T-helper 2 cell (primary cell): ENCODE data around the gene FOXK1.
A peak's percentile ranks its signal among the peaks of the same experiment; 100 is the strongest.

Source experiments
- DNase-seq, 5 experiments: peaks; one replicate each; pipeline versions ENCODE4 v3.0.0 to v3.0.0-alpha.2; 2012 to 2022

Gene FOXK1

DNA sequence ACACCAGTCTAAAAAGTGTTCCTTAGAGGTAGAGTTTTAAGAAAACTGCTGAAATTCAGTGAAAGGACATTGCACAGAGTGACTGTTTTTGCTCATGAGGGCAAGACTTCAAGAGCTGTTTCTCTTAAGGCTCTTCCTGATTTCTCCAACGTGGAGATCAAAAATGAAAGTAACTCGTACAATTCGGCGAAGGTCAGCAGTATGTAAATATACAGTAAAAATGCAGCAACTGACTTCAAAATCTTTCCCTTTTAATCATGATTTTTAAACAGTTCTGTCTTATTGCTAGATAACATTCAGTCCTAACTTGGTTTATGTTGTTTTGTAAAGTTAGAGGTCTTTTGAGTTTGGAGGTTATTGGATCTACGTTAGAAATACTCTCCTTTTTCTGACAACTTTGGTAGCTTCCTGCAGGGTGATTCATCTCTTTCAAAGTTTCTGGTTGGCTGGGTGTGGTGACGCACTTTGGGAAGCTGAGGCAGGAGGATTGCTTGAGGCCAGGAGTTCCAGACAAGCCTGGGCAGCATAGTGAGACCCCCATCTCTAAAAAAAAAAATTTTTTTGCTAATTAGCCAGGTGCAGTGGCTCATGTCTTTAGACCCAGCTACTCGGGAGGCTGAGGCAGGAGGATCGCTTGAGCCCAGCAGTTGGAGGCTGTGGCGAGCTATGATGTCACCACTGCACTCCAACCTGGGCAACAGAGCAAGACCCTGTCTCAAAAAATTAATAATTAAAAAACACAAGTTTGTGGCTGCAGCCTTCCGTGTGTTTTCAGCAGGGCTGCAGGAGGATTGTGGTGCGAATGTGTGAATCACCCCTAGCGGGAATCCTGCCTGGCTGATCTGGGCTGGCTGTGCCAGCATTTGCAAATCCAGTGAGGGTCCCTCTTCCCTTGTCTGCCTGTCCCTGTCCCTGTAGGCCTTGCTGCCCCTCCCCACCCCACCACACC, 64.2 kb downstream of the FOXK1 start:
- DNase-seq: peak in 1 of 5 experiments; percentile 78

DNA sequence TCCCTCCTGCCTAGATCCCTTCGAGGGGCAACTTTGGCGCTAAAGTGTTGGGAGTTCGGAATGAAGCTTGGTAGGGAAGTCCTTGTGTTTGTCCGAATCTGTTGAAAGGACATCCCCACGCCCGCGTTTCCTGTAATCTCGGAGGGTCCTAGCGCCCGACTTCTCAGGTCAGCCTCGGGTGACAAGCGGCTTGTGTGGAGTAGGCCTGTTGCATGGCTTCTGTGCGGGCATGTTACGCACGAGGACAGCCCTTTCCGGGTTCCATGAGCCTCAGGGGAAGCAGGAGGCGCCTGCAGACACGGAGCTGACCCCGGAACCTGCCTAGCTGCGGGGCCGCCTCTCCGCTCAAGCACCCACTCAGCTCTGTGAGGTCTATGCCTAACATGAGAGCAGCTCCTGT, 64.9 kb downstream of the FOXK1 start:
- DNase-seq: no peak

DNA sequence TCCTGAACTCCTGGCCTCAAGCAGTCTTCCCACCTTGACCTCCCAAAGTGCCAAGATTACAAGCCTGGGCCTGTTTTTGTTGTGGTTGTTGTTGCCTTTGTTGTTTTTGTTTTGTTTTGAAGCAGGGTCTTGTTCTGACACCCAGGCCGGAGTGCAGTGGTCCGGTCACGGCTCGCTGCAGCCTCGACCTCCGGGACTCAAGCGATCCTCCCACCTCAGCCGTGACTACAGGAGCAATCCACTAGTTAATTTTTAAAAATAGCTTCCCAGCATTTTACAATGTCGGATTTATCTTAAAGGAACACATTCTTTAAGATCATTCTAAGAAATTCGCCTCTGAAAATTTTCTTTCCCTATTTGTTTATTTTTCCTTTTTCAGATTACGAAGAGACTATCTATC, 65.7 kb downstream of the FOXK1 start:
- DNase-seq: no peak

DNA sequence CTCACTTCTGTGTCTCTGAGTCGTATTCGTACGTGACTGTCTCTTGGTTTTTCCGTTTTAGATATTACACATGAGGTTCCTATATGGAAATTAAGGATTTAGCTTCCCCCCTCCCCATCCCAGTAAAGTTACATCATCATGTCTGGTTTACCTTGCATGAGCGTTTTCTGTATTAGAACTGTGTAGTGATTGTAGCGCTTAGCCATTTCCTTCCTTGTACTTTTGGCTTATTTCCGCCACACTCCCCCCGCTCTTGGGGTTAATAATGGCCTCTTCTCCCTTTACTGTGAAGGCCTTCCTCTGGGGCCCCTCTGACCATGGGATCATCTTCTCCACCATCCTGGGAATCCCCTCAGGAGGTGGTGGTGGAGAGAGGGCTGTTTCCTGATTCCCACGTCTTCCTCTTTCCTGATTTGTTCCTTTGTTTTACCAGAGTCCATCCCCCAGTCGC, 66.2 kb downstream of the FOXK1 start:
- no peak for DNase-seq

DNA sequence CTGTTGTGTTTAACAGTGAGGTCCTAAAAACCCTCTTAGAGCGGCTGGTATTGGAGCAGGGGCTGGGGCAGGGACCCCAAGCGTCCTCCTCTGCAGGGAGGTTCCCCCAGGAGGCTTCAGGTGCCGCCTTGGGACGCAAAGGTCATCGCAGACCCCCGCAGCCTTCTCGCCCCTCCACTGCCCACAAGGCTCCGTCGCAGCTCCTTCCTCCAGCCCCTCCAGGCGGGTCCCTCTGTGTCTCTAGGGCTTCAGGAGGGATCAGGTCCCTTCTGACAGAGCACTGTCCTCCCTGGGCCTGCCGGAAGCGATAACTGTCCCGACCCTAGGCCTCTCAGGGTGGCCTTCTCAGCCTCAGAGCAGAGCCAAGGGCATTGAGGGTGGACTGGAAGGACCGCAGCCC, 67.3 kb downstream of the FOXK1 start:
- DNase-seq: no peak

DNA sequence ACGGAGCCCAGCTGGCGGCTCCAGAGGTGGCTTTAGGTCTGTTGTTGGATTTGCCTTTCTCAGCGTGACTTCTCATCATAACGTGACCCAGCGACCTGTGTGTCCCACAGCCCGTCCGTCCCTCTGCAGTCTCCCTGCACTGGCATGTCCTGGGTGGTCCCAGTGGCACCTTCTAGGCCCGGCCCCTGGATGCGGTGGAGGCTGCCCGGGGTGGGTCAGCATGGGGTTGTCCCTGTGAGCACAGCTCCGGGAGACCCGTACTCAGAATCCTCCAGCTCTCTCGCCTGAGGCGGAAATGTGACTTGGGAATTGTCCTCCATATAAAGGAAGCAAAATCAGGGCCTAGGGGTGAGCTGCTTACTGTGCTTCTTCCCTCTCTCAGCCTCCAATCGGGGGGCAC, 67.7 kb downstream of the FOXK1 start:
- DNase-seq: no peak

DNA sequence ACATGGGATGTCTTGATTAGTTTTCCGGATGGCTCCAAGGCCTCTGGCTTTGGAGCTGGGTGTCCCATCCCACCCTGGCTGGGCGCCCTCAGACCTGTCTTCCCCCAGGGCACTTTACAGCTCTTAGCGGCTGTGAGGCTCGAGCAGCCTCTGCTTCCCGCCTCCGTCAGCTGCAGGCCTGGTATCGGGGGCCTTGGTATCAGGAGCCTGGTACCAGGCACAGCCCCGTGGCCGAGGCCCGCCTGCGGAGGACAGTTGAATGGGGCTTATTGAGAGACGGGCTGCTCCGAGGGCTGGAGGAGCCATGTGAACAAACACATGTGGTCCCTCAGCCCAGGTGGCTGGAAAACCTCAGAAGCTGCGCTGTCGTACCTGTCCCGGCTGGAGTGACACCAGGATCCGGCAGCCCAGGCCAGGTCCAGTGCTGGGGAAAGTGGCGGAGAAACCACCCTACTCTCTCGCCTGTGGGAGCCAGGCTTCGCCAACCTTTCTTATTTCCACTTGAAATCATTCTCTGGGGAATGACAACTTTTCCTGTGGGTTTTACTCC, 69.4 kb downstream of the FOXK1 start:
- DNase-seq: no peak

DNA sequence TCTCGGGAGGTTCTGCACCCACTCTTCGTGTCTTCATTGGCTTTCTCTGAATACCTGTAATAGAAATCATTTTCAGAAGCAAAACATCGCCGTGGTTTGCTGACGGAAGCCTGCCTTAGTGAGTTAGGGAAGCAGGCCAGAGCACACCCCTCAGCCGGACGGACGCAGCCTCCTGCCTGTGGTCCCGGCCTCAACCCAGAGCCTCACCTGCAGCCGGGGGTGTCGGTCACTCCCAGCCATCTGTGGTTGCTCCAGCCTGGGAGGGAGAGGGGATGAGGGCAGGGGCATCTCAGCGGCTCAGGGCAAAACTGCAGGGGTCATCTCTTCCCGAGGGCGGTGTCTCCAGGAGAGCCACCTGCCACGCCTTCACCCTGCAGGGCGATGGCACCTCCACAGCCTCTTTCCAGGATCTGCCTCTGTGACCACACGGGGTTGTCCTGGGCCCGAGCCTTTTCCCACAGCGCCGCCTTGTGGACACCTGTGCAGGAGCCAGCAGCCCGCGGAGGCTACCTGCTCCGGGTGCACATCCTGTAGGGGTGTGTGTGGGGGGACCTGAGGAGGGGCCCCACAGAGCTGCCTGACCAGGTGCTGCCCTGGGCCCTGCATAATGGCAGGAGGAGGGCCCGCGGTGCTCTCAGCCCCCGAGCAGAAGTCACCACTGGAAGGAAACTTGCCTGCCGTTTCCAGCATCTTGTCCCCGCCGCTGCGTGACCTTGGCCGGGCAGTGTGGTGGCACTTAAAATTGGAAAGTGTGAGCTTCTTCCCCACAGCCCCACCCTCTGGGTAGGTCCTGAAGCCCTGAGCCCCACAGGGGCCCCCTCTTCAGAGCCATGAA, 71.7 kb downstream of the FOXK1 start:
- peak; percentile 55 to 78 (median 77) for DNase-seq

DNA sequence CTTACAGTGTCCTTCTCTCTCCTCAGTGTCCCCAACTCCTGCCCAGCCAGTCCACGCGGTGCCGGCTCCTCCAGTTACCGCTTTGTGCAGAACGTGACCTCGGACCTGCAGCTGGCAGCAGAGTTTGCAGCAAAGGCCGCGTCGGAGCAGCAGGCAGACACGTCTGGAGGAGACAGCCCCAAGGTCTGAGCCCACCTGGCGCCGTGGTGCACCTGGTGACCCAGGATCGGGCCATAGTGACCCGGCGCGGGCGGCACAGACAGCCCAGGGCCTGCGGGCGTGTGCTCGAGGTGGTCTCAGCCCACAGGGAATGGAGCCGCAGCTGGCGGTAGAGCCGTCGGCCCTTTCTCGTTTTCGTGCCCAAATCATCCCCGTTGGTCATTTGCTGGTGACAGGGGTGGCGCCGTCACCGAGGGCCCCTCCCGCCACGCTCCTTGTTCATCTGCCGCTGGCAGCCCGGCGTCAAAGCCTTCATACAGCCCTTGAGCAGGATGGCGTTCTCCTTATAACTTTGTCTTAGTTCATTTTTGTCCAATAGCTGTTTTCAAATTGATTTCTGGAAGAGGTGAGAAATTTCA, 72.4 kb downstream of the FOXK1 start:
- no peak for DNase-seq

DNA sequence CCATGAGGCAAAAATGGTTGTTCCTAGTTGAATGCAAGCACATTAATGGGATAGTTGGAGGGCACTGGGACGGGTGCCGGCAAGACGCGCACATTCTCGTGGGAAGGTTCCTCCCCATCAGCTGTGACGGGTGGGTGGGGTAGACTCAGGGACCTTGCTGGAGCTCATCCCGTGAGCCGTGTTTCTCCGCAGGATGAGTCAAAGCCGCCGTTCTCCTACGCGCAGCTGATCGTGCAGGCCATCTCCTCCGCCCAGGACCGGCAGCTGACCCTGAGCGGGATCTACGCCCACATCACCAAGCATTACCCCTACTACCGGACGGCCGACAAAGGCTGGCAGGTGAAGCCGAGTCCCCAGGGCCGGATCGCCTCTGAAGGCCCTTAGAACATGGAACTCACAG, 73.0 kb downstream of the FOXK1 start:
- DNase-seq: no peak

DNA sequence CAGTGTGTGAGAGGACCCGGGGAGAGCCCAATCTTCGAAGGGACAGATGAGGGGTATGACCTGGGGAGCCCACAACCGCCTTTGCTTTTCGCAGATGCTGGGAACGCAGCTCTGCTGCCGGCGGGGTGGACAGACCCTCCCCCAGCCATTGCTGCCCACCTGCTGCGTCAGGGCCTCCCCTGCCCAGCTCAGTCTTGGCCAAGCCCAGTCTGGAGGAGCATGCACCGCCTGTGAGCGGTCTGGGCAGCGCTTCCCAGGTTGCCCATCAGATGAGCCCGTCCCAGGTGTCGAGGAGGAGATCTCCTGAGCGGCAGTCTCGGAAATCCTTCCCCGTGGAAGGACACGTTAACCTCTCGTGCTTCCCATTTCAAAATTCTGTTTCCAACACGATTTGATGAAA, 76.0 kb downstream of the FOXK1 start:
- no peak for DNase-seq

DNA sequence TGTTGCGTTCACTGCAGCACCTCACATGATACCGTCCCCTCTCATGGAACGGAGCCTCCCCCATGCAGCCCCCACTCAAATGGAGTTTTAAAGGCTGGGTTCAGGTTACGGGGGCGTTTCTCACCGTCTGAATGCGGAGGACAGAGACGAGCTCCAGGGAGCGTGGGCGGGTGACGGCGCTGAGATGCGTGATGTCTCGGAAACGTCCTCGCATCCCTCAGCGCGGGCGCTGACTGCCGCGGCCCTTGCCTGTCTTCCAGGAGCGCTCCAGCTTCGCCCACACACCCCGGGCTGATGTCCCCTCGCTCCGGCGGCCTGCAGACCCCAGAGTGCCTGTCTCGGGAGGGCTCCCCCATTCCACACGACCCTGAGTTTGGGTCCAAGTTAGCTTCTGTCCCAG, 76.7 kb downstream of the FOXK1 start:
- no peak for DNase-seq

DNA sequence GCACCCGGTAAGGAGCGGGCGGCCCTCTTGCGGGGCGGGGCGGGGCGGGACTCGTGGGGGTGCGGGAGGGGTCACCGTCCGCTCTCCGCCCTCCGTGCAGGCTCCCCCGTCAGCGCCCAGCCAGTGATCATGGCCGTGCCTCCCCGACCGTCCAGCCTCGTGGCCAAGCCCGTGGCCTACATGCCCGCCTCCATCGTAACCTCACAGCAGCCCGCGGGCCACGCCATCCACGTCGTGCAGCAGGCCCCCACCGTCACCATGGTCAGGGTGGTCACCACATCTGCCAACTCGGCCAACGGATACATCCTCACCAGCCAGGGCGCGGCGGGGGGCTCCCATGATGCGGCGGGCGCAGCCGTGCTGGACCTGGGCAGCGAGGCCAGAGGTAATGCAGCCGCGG, 77.1 kb downstream of the FOXK1 start:
- no peak for DNase-seq

DNA sequence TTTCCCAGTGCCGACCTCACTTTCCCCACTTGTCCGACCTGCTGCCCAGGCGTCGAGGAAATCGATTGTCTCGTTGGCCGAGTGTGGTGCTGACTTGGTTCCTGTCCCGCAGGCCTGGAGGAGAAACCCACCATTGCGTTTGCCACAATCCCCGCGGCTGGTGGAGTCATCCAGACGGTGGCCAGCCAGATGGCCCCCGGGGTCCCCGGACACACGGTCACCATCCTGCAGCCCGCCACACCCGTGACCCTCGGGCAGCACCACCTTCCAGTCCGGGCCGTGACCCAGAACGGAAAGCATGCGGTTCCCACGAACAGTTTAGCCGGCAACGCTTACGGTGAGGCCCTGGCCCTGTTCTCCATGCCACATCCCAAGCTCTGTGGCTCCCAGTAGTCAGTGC, 78.9 kb downstream of the FOXK1 start:
- DNase-seq: no peak

DNA sequence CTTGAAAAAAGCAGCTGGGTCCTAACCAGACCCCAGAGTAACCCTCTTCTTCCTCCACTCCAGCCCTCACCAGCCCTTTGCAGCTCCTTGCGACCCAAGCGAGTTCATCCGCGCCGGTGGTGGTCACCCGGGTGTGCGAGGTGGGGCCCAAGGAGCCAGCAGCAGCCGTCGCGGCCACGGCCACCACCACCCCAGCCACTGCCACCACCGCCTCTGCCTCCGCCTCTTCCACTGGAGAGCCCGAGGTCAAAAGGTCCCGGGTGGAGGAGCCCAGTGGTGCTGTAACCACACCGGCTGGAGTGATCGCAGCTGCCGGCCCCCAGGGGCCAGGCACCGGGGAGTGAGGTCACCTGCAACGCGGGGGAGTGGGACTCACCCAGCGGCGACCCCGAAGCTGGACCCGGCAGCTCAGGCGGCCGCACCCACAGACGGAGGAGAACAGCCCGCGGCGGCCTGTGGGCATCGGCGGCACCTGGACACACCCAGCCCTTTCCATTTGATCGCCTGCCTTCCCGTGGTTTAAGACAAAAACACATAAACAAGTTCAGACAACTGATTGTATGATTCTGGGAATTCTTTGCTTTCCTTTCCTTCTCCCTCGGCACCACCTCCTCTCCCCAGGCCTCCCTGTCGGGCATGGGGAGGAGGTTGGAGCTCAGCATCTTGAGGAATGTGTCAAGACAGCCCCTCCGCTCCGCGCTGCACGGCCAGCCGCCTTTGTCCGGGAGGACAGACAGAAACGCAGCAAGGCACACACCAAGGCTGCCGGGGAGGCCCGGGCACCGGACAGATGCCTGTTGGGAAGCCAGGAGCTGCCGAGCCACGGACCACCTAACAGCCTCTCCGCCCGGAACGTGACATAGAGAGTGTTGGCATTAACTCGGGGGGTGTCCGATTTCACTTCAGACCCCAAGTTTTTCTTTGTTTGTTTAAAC, 80.3 kb downstream of the FOXK1 start:
- DNase-seq: no peak

DNA sequence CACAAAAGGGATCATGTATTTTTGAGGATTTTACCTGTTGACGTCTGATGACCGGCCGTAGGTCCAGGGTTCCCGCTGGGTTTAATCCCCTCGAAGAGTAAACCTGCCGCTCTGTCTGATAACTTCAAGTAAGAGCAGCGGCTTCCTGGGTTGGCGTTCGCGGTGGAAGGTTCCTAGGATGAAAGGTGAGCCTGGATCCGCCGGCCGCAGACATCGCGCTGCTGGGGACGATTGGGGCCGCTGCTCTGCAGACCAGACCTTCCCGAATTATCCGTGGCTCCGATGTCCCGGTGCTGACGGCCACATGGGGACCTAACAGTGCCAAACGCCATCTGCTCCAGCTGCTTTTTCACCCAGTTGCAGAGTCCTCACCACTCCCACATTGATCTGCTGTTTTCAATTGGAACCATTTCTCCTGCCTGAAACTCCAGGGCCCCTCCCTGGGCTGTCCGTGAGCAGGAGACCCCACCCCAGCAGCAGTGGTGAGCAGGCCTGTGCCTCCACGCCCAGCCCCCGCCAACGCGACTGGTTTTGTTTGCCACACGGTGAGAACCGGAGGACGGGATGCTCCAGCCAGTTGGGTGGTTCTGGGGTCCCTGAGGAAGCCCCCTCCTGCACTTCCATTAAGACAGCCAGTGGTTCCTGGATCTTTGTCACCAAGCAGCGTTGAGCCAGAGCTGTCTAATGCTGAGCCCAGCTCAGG, 81.1 kb downstream of the FOXK1 start:
- no peak for DNase-seq

DNA sequence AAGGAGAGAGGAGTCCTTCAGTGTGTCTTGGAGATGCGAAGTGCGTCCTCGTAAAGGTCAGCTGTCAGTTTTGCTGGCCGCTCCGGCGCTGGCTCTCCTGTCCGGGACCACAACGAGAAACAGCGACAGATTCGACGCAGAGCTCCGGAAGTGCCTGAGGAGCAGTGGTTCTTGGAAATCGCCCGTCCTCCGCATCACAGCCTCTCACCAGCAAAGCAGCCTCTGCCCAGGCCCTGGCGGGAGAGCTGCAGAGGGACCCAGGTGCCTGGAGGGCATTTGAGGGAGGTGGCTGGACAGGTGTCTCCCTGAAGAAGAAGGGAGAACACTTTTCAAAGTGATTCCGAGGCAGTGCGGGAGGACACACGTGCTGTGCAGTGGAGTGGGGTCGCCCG, 81.7 kb downstream of the FOXK1 start:
- DNase-seq: no peak

DNA sequence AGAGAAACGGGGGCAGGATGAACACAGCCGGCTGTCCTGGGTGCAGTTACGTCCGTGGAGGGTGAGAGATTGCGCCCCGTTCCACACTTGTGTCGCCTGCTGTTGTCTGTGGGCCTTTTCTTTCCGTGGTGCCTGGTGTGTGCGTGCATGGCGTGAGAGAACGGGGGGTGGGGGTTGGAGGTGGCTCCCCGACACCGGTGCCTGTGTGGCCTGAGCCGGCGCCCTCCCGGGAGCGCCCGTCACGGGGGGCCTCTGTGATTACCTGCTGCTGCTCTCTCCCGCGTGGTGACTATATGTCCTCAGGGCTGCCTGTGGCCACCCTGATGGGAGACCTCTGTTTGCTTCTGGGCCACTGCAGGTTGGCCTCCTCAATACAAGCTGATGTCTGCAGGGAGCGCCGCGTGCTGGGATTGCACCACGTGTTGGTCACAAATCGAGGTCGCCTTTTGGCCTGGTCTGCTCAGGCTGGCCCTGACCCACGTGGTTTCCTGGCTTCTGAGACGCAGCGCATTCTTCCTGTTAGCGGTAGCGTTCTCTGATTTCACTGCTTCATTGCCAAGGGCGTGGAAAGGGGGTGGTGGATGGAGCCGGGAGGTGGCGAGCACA, 82.4 kb downstream of the FOXK1 start:
- no peak for DNase-seq

DNA sequence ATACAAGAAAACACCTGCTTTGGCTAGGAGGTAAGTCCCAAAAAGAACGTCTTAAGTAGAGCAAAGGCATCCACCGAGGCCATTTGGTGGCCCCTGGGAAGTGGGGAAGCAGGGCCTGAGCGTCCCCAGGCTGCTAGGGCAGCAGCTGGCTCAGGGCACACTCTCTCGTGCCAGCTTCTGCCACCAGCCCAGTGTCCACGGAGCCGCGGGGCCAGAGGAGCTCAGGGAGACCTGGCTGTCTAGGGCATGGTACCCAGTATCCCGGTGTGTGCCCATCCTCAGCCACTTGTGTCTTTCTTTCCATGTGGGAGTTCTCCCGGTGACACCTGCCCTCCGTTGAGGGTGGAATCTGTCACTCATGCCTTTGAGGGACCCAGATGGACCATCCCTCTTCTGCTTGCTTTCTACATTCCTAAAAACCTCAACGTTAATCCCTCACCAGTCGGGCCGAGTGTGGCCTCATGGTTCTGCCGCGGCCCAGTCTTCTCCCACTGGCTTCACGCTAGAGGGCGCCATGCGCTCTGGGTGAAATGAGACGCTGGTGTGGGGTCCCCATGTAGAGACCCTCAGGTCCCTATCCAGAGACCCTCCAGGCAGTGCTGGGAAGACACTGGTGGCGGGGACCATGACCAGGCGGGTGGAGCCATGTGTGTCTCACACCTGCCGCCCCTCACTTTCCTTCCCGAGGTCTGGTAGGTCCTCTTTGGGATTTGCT, 83.8 kb downstream of the FOXK1 start:
- no peak for DNase-seq
